Measurements from ENCODE around the gene KCNMA1. TPM values are rescaled to one million over a fixed set of nuclear protein-coding genes. Genes with fewer than 3 reads are reported as not detected.

The KCNMA1 gene
- total RNA-seq, 1 donor from 2014 or later, result 0.59 TPM

GRCh38 chr10:77634939-77635338 is 2.7 kb downstream of the KCNMA1 start:
- DNase-seq (ENCODE audit: low read depth, low spot score), result no peak

GRCh38 chr10:77633376-77633775 is 4.2 kb downstream of the KCNMA1 start:
- no peak for DNase-seq (ENCODE audit: low read depth, low spot score)

- no peak for DNase-seq (ENCODE audit: low read depth, low spot score)
Observed at GRCh38 chr10:77631241-77631640, 6.4 kb downstream of the KCNMA1 start.

GRCh38 chr10:77630507-77630848 is 7.1 kb downstream of the KCNMA1 start:
- no peak for DNase-seq (ENCODE audit: low read depth, low spot score)

GRCh38 chr10:77629775-77630506 is 7.7 kb downstream of the KCNMA1 start:
- no peak for DNase-seq (ENCODE audit: low read depth, low spot score)

GRCh38 chr10:77628906-77629730 is 8.5 kb downstream of the KCNMA1 start:
- DNase-seq (ENCODE audit: low read depth, low spot score), result no peak

GRCh38 chr10:77626266-77626935 is 11.2 kb downstream of the KCNMA1 start:
- no peak for DNase-seq (ENCODE audit: low read depth, low spot score)

- no peak for DNase-seq (ENCODE audit: low read depth, low spot score)
Observed at GRCh38 chr10:77625379-77625778, 12.2 kb downstream of the KCNMA1 start.

GRCh38 chr10:77622889-77623291 is 14.7 kb downstream of the KCNMA1 start:
- DNase-seq (ENCODE audit: low read depth, low spot score), result no peak

GRCh38 chr10:77620731-77621130 is 16.9 kb downstream of the KCNMA1 start:
- no peak for DNase-seq (ENCODE audit: low read depth, low spot score)

GRCh38 chr10:77619964-77620703 is 17.5 kb downstream of the KCNMA1 start:
- no peak for DNase-seq (ENCODE audit: low read depth, low spot score)

GRCh38 chr10:77618117-77618516 is 19.5 kb downstream of the KCNMA1 start:
- DNase-seq (ENCODE audit: low read depth, low spot score), result no peak

- DNase-seq (ENCODE audit: low read depth, low spot score), result no peak
Observed at GRCh38 chr10:77616766-77617165, 20.8 kb downstream of the KCNMA1 start.

- no peak for DNase-seq (ENCODE audit: low read depth, low spot score)
Observed at GRCh38 chr10:77614778-77615625, 22.6 kb downstream of the KCNMA1 start.

- no peak for DNase-seq (ENCODE audit: low read depth, low spot score)
Observed at GRCh38 chr10:77613476-77614130, 24.0 kb downstream of the KCNMA1 start.

GRCh38 chr10:77611670-77612069 is 25.9 kb downstream of the KCNMA1 start:
- DNase-seq (ENCODE audit: low read depth, low spot score), result no peak

- DNase-seq (ENCODE audit: low read depth, low spot score), result no peak
Observed at GRCh38 chr10:77611221-77611620, 26.4 kb downstream of the KCNMA1 start.

- DNase-seq (ENCODE audit: low read depth, low spot score), result no peak
Observed at GRCh38 chr10:77609781-77610272, 27.8 kb downstream of the KCNMA1 start.

GRCh38 chr10:77608281-77608680 is 29.3 kb downstream of the KCNMA1 start:
- no peak for DNase-seq (ENCODE audit: low read depth, low spot score)

GRCh38 chr10:77606751-77607150 is 30.9 kb downstream of the KCNMA1 start:
- DNase-seq (ENCODE audit: low read depth, low spot score), result no peak
